Frontal cortex (tissue), 4 donors: ENCODE measurements around the gene CIB4. TPM values are rescaled to one million over a fixed set of nuclear protein-coding genes. Genes with fewer than 3 reads are reported as not detected.

Source experiments
- DNase-seq, 2 donors: peaks; one replicate each; pipeline ENCODE4 v3.0.0; 2012; ENCODE audit warnings: low spot score in 2 of 2
- FAIRE-seq: peaks from 2 replicates; lab custom pipeline; 2012; peaks lifted over from hg19 to GRCh38; lab: Jason Lieb, UNC
- total RNA-seq: library from RNA; depleted of rRNA; stranded (reverse); fragments of >200 nt; gene quantifications from one replicate; pipeline ENCODE4 v1.2.3, GENCODE V29; 2014
- donor health status: control.
- donor health status: control.
- donor health status: control.

The CIB4 gene
- total RNA-seq, 1 donor from 2014 or later = not detected

DNA sequence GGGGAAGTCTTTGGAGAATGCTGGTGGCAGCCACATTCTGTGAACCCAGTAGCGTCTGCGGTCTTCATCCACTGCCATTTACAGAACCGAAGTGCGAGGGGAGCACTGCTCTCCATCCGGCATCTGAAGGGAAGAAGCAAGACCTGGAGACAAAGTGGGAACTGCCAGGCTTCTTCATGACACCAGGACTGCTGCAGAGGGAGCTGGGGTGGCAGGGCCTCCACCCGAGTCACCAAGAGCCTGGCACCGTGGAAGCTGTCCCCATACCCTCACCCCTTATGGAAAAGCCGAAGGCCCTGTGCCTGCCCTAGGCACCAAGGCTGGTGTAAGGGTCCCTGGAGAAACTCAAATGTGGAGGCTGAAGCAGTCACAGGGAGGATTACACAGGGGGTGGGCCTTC, 79.8 kb downstream of the CIB4 start:
- DNase-seq (no peak), FAIRE-seq (no peak)

DNA sequence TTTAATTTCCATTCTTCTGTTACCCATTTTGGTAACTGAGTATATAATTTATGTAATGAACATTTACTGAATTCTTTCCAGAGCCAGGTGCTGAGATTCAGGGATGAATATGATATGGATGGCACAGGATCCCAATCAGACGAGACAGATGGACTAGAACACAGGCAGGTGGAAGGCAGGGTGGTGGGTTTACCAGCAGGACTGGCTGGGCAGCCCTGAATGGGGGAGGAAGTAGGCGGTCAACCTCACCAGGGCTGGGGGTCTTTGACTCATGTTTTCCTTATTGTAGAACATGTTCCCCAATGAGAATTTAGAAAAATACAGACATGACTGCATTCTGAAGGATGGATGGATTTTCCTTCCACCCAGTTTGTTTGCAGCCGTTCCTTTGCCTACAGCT, 80.3 kb downstream of the CIB4 start:
- no peak for DNase-seq
- FAIRE-seq = no peak

GRCh38 chr2:26559556-26559955, 81.6 kb downstream of the CIB4 start:
- DNase-seq (no peak), FAIRE-seq (no peak)

GRCh38 chr2:26559044-26559405, 82.1 kb downstream of the CIB4 start:
- FAIRE-seq = no peak
- DNase-seq = no peak

- no peak for DNase-seq
- FAIRE-seq = no peak
These were observed 82.7 kb downstream of the CIB4 start for GRCh38 chr2:26558271-26559043.

GRCh38 chr2:26557244-26557925, 83.8 kb downstream of the CIB4 start:
- FAIRE-seq = no peak
- no peak for DNase-seq

DNA sequence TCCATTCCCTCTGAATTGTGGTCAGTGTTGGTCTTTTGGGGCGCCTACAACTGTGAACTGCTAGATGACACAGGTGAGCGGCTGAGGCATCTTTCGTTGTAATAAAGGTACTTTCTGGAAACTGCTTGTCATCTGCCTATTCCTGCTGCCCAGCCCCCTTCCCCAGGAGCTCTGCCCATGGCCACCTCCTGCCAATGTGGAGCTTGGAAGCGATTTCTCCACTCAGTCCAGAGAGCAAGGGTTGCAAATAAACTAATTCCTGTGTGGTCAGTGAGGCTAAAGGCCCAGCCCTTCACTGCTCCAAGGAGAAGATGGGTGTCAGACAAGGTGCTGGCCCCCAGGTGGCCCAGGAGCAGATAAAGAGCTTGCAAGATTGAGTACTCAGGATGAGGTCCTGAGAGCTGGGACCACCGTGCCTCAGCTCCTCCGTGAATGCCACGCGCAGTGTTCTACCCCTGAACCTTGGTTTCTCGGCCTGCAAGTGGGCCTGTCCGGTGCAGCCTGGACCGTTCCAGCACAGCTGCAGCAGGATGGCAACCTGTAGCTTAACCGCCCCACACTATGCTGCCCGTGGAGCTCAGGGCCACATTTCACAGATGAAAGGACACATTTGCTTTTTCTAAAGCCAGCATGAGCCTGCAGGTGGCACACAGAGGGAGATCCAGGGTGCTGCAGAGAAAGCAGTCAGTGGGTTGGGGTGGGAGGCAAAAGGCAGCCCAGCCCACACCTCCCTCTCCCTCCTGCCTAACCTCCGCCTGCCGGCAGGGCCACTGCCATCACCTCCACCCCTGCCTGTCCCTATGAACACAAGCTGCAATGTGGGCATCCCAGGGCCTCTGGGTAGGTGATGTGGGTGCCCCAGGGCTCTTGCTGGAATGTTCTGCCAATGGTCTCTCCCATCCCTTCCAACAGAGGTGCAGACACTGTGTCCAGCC, 84.6 kb downstream of the CIB4 start:
- FAIRE-seq = no peak
- no peak for DNase-seq

- FAIRE-seq = no peak
- DNase-seq = no peak
These were observed 85.7 kb downstream of the CIB4 start for GRCh38 chr2:26555246-26556133.

DNA sequence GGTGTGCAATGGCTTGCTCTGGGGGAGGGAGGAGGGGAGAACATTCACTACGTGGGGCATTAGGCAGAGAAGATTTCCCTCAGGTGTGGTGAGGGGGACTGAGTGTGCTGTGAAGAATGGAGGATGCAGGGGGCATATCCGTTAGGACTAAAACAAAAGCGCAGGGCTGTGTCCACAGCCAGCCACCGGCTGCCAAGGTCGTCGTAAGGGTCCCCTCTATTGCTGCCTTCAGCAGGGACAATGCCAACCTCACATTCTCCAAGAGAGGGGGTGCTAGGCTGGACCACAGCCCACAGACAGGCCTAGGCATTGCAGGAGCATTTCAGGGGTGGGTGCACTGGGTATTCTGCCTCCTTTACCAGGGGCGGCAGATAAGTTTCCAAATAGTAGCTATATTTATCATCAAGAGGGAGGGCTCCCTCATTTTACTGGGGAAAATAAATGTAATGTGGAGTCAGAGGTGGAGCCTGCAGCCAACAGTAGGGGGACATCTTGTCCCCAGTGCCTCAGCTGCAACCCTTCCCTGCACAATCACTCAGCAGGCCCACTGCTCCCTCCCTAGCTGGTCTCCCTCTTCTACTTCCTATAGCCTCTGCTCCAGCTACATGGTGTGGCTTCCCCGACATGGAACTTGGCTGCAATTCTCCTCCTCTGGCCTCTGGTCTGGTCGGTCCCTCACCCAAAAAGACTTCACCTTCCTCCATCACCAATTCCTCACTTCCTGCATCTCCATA, 88.4 kb downstream of the CIB4 start:
- no peak for DNase-seq
- FAIRE-seq = no peak

DNA sequence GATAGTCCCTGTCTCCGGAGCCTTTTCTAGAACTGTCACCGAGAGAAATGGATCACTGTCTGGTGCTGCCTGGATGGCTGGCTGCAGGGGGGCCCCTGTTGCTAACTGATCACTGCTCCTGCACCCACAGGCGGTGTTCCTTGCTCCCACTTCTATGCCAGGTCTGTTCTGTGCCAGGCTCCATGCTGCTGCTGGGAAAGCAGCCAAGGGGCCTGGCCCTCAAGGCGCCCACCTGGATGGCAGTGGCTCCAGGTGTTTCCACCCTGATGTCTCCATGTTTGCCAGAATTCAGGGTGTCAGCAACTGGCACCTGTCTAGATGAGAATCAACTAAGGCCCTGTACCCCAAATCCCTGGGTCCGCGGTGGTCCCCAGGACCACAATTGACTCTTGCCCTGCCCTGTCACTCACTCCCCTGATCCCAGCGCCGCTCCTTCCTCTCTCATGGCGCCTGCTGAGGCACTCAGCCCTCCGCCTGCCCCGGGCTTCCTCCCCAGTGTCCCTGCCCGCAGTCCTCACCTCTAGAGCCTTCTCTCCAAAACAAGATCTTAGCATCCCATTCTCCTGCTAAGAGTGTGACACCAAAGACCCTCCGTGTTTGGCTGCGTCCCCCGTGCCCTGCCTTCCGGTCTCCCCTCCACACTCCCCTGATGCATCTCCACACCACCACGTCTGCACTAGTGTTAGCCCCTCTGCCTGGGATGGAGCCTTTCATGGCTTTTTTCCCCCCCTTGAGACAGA, 90.7 kb downstream of the CIB4 start:
- no peak for FAIRE-seq
- DNase-seq = no peak

DNA sequence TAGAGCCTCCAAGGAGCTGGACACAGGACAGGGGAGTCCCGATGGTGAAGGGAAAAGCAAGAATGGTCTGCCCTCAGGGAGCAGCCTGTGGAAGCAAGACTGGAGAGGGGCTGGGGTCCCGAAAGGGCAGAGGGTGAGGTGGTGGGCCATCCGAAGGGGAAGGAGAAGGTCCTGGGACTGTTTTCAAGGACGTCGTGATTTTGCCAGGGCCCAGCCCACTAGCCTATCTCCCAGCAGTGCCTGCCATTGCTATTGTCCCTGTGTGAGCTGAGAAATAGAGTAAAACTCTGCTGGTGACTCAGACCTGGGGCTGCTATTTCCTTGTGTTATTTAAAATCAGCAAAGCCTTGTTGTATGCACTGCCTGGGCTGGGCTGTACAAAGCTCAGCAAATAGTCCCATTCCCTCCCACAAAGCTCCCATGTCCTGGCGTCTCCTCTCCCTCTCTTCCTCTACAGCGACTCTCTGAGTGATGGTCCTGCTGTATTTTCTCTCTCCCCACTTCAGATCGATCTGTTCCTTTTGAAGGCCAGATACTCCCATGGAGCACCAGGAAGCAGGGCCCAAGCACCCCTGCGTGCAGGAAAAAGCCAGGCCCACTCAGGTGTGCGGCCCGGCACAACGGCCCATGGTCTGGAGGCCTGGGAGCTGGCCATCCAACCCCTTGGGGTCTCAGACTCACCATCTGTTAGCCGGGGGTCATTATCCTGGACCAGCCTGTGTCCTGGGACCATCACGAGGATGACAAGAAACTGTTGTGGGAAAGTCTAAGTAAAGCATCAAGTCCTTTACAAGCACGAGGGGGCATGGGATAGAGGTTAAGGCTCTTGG, 98.3 kb downstream of the CIB4 start:
- DNase-seq = no peak
- no peak for FAIRE-seq

GRCh38 chr2:26542194-26542455, 99.0 kb downstream of the CIB4 start:
- FAIRE-seq = no peak

GRCh38 chr2:26541401-26542193, 99.6 kb downstream of the CIB4 start:
- no peak for FAIRE-seq
- DNase-seq = no peak

More at GRCh38 chr2:26542194-26542455, 99.0 kb downstream of the CIB4 start:
- DNase-seq = no peak

- FAIRE-seq = no peak
- DNase-seq = no peak
These were observed 100.2 kb downstream of the CIB4 start for GRCh38 chr2:26540961-26541360.

DNA sequence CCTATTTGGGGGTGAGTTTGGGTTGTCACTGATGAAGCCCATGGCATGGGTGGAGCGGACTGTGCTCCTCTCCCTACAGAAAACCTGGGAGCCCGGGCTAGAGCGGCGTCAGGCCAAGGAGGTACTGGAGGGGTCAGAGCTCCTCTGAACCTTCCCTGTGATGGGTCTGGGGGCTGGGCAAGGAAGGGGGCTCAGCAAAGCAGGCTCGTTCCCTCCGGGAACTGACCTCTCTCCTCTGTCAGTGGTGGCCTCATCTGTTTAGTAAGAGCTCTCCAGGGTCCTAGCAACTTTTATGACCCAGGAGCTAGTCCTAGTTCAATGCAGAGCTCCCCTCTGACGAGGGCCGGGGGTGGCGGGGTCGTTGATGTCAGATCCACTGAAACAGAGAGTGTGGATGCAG, 100.9 kb downstream of the CIB4 start:
- no peak for DNase-seq
- no peak for FAIRE-seq

- DNase-seq (no peak), FAIRE-seq (no peak)
These were observed 103.2 kb downstream of the CIB4 start for GRCh38 chr2:26537826-26538475.
